Caco-2 (cell line): ENCODE data around the gene SCNN1A. TPM values are rescaled to one million over a fixed set of nuclear protein-coding genes. Genes with fewer than 3 reads are reported as not detected.

Source experiments
- Bru-seq: library from RNA; stranded (reverse); fragments of 400-500 nt; gene quantifications from one replicate; lab custom pipeline; 2021; lab: Mats Ljungman, UMichigan
- BruChase-seq, 2 experiments: library from RNA; stranded (reverse); fragments of 400-500 nt; gene quantifications; one replicate each; lab custom pipeline; 2021; lab: Mats Ljungman, UMichigan
- BruUV-seq: library from RNA; stranded (reverse); fragments of 400-500 nt; replicated peaks from 2 replicates; lab custom pipeline; 2021; lab: Mats Ljungman, UMichigan
- CTCF ChIA-PET: fragments of 300-600 bp; sonication (Branson Sonifier 250); formaldehyde crosslinking; loops from one replicate; lab custom pipeline; 2022; ENCODE audit warnings: antibody characterized with exemption; lab: Charles Lee
- POLR2A ChIA-PET: fragments of 300-600 bp; sonication (Branson Sonifier 250); formaldehyde crosslinking; loops from one replicate; lab custom pipeline; 2022; ENCODE audit warnings: antibody characterized with exemption; lab: Charles Lee
- DNase-seq, 2 experiments: peaks; one replicate each; pipeline versions ENCODE4 v3.0.0 to v3.0.0-alpha.2; 2020 to 2022
- H3K27me3 ChIP-seq: replicated peaks from 2 replicates; pipeline ENCODE4 v1.6.0; 2011; ENCODE audit warnings: low read length; ENCODE audit not compliant: control insufficient read depth, insufficient read depth
- H3K36me3 ChIP-seq: 2 replicates; pipeline ENCODE4 v1.5.1; 2011; ENCODE audit warnings: low read length; ENCODE audit not compliant: control insufficient read depth, insufficient read depth
- H3K4me1 ChIP-seq: fragments of 250-450 bp; sonication (Bioruptor Pico); 2 replicates; pipeline ENCODE4 v1.5.1; 2020; ENCODE audit warnings: mild to moderate bottlenecking
- H3K4me3 ChIP-seq: 2 replicates; pipeline ENCODE4 v1.5.1; 2011; ENCODE audit warnings: low read depth, mild to moderate bottlenecking, control low read depth, low read length
- H3K9me3 ChIP-seq: fragments of 250-450 bp; sonication (Bioruptor Pico); 2 replicates; pipeline ENCODE4 v1.5.1; 2020; ENCODE audit warnings: mild to moderate bottlenecking, moderate library complexity
- H3K27ac Mint-ChIP-seq: one replicate; pipeline ENCODE4 v1.8.0; 2022; ENCODE audit warnings: mixed read lengths; ENCODE audit not compliant: unreplicated experiment
- H3K27me3 Mint-ChIP-seq: one replicate; pipeline ENCODE4 v1.8.0; 2022; ENCODE audit warnings: mixed read lengths; ENCODE audit not compliant: insufficient read depth, unreplicated experiment
- H3K36me3 Mint-ChIP-seq: one replicate; pipeline ENCODE4 v1.8.0; 2022; ENCODE audit warnings: mild to moderate bottlenecking, mixed read lengths; ENCODE audit not compliant: insufficient read depth, unreplicated experiment
- H3K4me1 Mint-ChIP-seq: one replicate; pipeline ENCODE4 v1.8.0; 2022; ENCODE audit warnings: low read depth, mixed read lengths; ENCODE audit not compliant: unreplicated experiment
- H3K4me3 Mint-ChIP-seq: one replicate; pipeline ENCODE4 v1.8.0; 2022; ENCODE audit warnings: mild to moderate bottlenecking, moderate library complexity, mixed read lengths; ENCODE audit not compliant: unreplicated experiment
- H3K9me3 Mint-ChIP-seq: one replicate; pipeline ENCODE4 v1.8.0; 2022; ENCODE audit warnings: mixed read lengths; ENCODE audit not compliant: unreplicated experiment
- CTCF ChIP-seq, 2 experiments: fragments of 200-600 bp in 1 of 2; IDR thresholded peaks; 1 replicate in 1 of 2; 2 replicates in 1 of 2; pipeline versions ENCODE4 v1.5.1 to v1.8.0; 2011 to 2022; ENCODE audit warnings: antibody characterized with exemption in 1 of 2, control low read depth in 1 of 2, inconsistent platforms in 1 of 2, low read depth in 1 of 2, low read length in 1 of 2, mild to moderate bottlenecking in 1 of 2, moderate library complexity in 1 of 2; ENCODE audit not compliant: insufficient read depth in 1 of 2, severe bottlenecking in 1 of 2, unreplicated experiment in 1 of 2
- intact Hi-C: fragments of 100-400 bp; cut with micrococcal nuclease; formaldehyde crosslinking; loops from one replicate; pipeline ENCODE4 v1.10.0; 2022; ENCODE audit not compliant: unreplicated experiment
- long read RNA-seq: library from polyadenylated mRNA; stranded (forward); transcript quantifications from one replicate; pipeline ENCODE4 v2.0.0, GENCODE V29; 2022
- total RNA-seq: library from RNA; stranded (reverse); gene quantifications from 2 replicates; pipeline ENCODE4 v1.2.3, GENCODE V29; 2022

SCNN1A gene
- total RNA-seq (52.6 and 53.5 TPM in 2 replicates), Bru-seq, nascent RNA (percentile 67 among the genes with signal in this experiment), BruChase-seq, experiment 1, labeled RNA remaining after a 2-hour chase (percentile 72 among the genes with signal in this experiment), BruChase-seq, experiment 2, labeled RNA remaining after a 6-hour chase (percentile 74 among the genes with signal in this experiment)
- long read RNA-seq, transcript SCNN1A-201 (13 exons, 3,135 nt), result major isoform, 8 of 39 reads
- long read RNA-seq, transcript SCNN1A-203 (12 exons, 3,481 nt), result minor isoform, 7 of 39 reads
- long read RNA-seq, partial matches to known transcripts, result 11 of 39 reads
- long read RNA-seq, other reads (novel, unspliced or antisense), result 13 of 39 reads

- intact Hi-C loops, result loop anchor here (1.0 to 10.0 kb wide), 5 partner anchors 9 to 301 kb away; partner anchors contain the start of genes LTBR and PLEKHG6
- ChIA-PET POLR2A (interaction anchor here (0.6 to 3.5 kb wide), 7 partner anchors 8 to 1394 kb away, joined by 3 to 16 read pairs (median 7); partner anchors contain the start of genes LTBR and TNFRSF1A), CTCF (interaction anchor here (0.7 to 1.8 kb wide), 8 partner anchors 11 to 90 kb away, joined by 3 to 18 read pairs (median 4); no protein-coding TSS in a partner anchor)
- peaks cover 59% of the 10 kb centered on the region for H3K4me1 Mint-ChIP-seq
- no peaks in the 10 kb centered on the region for H3K9me3 Mint-ChIP-seq
- peak; percentile 86 to 87 for DNase-seq
- H3K27ac Mint-ChIP-seq, result peak within 1 kb of the TSS; percentile 94
- no peaks in the 10 kb centered on the region for H3K27me3 Mint-ChIP-seq
- peaks cover 76% of the 10 kb centered on the region for H3K4me1 ChIP-seq
- H3K36me3 Mint-ChIP-seq, result peaks cover 14% of the 10 kb centered on the region
- BruUV-seq, result no TSS peak
- peak within 1 kb of the TSS; percentile 22 for H3K4me3 ChIP-seq
- H3K36me3 ChIP-seq, result no peaks in the 10 kb centered on the region
- H3K4me3 Mint-ChIP-seq, result peak within 1 kb of the TSS; percentile 72
- no peak for TF ChIP-seq CTCF (IDR thresholded peaks at IDR 0.05; ENCODE audit: insufficient read depth in 1 of 2, low read depth in 1 of 2, low read length in 1 of 2, severe bottlenecking in 1 of 2, unreplicated experiment in 1 of 2)
- no peaks in the 10 kb centered on the region for H3K9me3 ChIP-seq
- no peaks in the 10 kb centered on the region for H3K27me3 ChIP-seq
Observed at GRCh38 chr12:6375269-6376078, at the start of gene SCNN1A. SCNN1A (minus strand) TSS chr12:6375563; CDS start chr12:6374783, 780 bp downstream.

- ChIA-PET CTCF (interaction anchor here (1.7 to 4.5 kb wide), 2 partner anchors 39 to 46 kb away, joined by 10 to 45 read pairs; partner anchors contain the start of gene VAMP1), POLR2A (interaction anchor here (0.6 kb wide), 1 partner anchor 46 kb away, joined by 5 read pairs; no protein-coding TSS in a partner anchor)
- no peaks in the 10 kb centered on the region for H3K9me3 Mint-ChIP-seq
- H3K4me3 Mint-ChIP-seq, result no peak overlapping the region
- H3K36me3 Mint-ChIP-seq, result no peaks in the 10 kb centered on the region
- no peak for TF ChIP-seq CTCF (IDR thresholded peaks at IDR 0.05; ENCODE audit: insufficient read depth in 1 of 2, low read depth in 1 of 2, low read length in 1 of 2, severe bottlenecking in 1 of 2, unreplicated experiment in 1 of 2)
- Histone ChIP-seq H3K4me1 (peaks cover 8% of the 10 kb centered on the region), H3K27me3 (no peaks in the 10 kb centered on the region), H3K36me3 (no peaks in the 10 kb centered on the region), H3K9me3 (no peaks in the 10 kb centered on the region), H3K4me3 (no peak overlapping the region)
- H3K4me1 Mint-ChIP-seq, result peaks cover 8% of the 10 kb centered on the region
- BruUV-seq, result no TSS peak
- intact Hi-C loops, result no loop called here
- peak in 1 of 2 experiments; percentile 26 for DNase-seq
- H3K27ac Mint-ChIP-seq, result no peak overlapping the region
- H3K27me3 Mint-ChIP-seq, result no peaks in the 10 kb centered on the region
Observed at GRCh38 chr12:6424866-6425265, 49.5 kb upstream of the SCNN1A start.

GRCh38 chr12:6424008-6424347 is 48.6 kb upstream of the SCNN1A start:
- intact Hi-C loops, result no loop called here
- no peaks in the 10 kb centered on the region for H3K9me3 Mint-ChIP-seq

More at GRCh38 chr12:6424008-6424347, 48.6 kb upstream of the SCNN1A start:
- no peaks in the 10 kb centered on the region for H3K27me3 Mint-ChIP-seq
- Histone ChIP-seq H3K27me3 (no peaks in the 10 kb centered on the region), H3K4me1 (peaks cover 8% of the 10 kb centered on the region), H3K36me3 (no peaks in the 10 kb centered on the region), H3K9me3 (no peaks in the 10 kb centered on the region), H3K4me3 (no peak overlapping the region)
- no TSS peak for BruUV-seq
- H3K27ac Mint-ChIP-seq, result no peak overlapping the region
- DNase-seq, result no peak
- TF ChIP-seq CTCF (IDR thresholded peaks at IDR 0.05; ENCODE audit: insufficient read depth in 1 of 2, low read depth in 1 of 2, low read length in 1 of 2, severe bottlenecking in 1 of 2, unreplicated experiment in 1 of 2), result no peak
- H3K4me3 Mint-ChIP-seq, result no peak overlapping the region
- H3K4me1 Mint-ChIP-seq, result peaks cover 8% of the 10 kb centered on the region
- ChIA-PET CTCF (interaction anchor here (0.5 to 4.5 kb wide), 10 partner anchors 15 to 134 kb away, joined by 3 to 45 read pairs (median 4); partner anchors contain the start of genes TAPBPL and VAMP1), POLR2A (interaction anchor here (0.7 to 1.1 kb wide), 2 partner anchors 110 to 112 kb away, joined by 3 to 8 read pairs; partner anchors contain the start of gene GAPDH)
- no peaks in the 10 kb centered on the region for H3K36me3 Mint-ChIP-seq
